Fibroblast of peridontal ligament (primary cell): ENCODE data around the gene PRR29.
"Not testable (repeated sequence)": the region's sequence is repeated elsewhere in the genome, so short reads cannot be mapped to it uniquely, and the experiment has no call there.

ENCODE experiments used
- DNase-seq: peaks from one replicate; pipeline ENCODE4 v3.0.0-alpha.2; 2010; ENCODE audit errors: extremely low read depth

The PRR29 gene

DNA sequence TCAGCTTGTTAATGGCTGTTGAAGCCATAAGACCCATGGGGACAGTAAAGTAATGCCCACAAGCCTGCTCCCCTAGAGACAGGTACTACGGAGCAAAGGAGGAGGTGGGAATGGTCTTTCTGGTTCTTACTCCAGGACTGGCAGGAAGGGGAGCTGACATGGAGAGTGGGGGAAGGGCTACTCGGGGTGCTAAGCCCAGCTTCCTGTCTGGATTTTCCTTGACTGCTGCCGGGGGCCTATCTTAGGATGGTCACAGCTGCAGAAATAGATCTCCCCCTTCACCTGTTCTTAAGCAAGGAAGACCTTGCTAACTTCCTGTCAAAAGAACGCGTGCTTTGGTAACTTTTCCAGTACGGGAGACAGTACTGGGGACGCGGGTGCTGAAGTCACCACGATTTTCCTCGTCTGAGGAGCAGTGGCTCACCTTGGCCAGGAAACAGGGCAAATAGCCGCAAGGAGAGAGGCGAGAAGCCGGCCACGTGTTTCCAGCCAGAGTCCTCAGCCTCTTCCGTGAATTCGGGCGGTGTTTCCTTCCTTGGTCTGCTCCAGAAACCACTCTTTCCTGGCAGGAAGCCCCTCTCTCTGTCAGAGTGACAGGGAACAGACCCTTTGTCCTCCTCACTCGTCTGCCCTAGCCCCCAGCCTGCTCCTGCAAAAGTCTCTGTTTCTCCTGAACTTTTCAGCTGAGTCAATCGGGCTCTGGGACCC is 656 bp upstream of the PRR29 start:
- DNase-seq = no peak

DNA sequence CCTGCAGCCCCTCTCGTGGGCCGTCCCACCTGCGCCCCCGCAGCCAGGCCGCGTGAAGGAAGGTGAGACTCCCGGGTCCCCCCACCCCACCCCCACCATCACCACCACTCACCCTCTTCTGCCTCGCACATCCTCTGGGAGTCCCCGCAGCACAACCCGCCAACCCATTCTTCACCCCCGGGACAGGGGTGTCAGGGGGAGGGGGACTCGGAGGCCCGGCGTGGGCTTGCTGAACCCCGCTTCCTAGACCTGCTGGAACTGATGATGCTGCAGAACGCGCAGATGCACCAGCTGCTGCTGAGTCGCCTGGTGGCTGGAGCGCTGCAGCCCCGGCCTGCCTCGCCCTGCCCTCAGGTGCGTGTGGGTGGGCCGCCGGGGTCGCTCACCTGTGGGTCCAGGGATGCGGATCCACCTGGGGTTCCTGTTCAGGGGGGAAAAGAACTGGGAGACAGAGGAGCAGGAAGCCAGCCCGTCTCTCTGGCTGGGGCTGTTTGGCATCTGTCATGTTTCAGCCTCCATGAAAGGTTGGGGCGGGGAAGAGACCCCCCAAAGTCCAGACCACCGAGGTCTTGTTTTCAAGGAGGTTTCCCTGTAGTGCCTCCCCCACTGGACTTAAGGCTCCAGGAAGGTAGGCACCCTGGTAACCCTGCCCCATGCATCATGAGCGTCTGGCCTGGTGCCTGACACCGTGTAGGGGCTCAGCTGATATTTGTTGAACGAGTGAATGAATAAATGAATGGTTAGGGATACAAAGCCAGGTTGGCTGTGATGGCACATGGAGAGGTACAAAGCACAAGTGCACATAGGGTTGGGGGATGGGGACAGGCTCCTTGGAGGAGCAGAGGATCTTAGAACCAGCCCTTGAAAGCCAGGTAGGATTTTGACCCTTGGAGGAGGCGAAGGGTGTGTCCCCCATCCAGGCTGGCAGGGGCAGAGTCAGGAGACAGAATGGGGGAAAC is 849 bp downstream of the PRR29 start:
- DNase-seq = no peak

DNA sequence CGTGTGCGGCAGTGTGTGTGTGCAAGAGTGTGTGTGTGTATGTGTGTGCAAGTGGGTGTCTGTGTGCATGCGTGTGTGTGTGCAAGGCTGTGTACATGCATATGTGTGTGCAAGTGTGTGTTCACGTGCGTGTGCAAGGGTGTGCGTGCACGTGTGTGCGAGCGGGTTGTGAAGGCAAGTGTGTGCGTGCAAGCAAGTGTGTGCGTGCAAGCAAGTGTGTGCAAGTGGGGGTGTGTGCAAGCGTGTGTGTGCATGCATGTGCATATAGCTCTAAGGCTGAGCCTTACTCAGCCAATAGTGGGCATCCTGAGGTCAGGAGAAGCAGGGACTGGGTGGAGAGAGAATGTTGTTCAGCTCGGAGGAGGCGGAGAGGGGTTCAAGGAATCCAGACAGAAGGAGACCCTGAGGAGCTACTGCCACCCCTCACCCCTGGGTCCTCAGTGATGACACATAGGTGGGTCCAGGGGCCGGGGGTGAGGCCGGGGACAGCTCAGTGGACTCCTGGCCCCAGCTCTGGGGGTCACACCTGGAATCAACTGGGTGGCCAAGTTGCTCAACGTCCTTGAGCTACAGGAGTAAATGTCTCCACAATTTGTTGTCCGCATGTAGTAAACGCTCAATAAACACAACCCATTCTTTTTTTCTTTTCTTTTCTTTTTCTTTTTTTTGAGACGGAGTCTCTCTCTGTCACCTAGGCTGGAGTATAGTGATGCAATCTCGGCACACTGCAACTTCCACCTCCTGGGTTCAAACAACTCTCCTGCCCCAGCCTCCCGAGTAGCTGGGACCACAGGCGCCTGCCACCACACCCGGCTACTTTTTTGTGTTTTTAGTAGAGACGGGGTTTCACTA is 1.8 kb downstream of the PRR29 start:
- no peak for DNase-seq

DNA sequence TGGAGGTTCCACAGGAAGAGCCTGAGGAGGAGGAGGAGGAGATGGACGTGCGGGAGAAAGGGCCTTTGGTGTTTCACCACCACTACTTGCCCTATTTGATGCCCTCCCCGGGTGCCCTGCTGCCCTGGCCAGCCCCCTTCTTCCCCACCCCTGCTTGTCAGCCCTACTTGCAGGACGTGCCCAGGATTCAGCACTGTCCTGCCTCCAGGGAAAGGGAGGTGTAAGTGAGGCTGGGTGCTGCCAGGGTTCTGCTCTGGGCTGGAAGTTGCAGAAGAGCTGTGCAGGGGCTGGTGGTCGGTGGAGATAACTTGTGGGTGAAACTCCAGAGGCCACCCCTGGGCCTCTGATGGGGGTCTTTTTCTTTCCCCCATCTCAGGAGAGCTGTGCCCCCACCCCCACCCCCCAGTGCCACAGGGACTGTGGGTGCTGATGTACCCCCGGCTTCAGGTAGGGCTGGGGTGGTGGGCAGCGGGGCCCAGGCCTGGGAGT is 3.0 kb downstream of the PRR29 start:
- no peak for DNase-seq

DNA sequence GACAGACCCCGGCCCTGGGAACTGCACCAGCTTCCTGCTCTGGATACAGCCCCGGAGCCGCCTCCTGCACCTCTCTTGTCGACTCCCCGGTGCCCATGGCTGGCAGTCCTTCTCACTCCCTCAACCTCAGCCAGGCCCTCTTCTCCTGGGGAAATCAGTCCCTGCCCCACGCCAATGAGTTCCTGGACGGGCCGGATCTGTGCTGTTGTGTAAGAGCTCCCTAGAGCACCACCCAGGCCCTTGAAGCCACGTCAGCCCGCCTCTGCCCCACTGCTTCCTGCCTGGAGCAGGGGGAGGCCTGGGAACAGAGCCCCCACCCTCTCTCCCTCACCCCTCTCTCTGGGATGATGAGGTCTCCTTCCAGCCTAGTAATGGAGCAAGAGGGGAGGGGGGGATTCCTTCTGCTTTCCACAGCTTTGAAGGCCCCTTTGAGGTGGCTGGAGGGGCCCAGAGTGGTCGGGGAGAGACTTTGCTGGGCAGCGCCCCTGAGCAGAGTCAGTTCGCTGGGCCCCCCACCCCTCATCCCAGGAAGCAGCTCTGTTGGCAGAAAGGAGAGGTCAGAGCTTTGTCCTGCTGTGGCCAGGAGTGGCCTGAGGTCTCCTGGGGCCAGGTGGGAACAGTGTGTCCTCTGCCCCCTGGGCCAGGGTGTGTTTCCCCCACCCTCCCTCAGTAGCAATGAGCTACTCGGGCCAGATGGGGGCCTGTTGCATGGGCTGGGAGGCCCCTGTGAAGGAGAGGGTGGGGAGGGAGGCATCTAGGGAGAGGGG is 3.8 kb downstream of the PRR29 start:
- no peak for DNase-seq

DNA sequence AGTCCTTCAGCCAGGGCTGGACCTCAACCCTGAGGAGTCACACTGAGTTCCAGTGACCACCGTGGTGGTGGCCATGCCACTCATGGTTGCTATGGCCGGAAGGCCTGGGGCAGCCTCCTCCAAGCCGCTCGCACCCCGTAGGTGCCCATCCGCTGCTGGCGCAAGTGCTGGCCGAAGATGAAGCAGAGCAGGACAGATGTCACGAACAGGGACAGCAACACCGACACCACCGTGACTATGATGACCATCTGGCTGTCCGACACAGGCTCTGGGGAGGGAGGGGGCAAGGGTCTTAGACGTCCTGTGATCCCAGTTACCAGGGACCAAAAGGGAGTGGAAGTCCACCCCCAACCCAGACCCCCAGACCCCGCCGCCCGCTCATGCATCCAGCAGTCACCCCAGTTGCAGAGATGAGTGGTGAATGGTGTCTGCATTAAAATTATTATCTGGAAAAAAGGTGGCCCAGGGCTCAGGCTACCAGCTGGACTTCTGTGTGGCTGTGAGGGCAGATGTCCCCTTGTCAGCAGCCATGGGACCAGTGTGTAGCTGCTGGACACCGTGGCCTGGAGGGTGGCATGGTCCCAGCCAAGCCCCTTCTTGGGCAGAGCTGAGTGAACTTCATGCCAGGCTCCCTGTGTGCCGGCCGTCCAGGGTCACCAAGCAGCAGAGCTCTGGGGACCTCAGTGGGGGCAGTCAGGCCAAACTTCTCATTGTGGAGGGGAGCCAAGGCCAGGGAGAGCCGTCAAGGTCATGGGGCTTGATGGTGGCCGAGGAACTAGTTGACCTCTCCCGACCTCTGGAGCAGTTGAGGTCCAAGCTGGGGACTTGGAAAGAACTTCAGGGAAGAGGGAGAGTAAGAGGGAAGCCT is 4.7 kb downstream of the PRR29 start:
- no peak for DNase-seq

DNA sequence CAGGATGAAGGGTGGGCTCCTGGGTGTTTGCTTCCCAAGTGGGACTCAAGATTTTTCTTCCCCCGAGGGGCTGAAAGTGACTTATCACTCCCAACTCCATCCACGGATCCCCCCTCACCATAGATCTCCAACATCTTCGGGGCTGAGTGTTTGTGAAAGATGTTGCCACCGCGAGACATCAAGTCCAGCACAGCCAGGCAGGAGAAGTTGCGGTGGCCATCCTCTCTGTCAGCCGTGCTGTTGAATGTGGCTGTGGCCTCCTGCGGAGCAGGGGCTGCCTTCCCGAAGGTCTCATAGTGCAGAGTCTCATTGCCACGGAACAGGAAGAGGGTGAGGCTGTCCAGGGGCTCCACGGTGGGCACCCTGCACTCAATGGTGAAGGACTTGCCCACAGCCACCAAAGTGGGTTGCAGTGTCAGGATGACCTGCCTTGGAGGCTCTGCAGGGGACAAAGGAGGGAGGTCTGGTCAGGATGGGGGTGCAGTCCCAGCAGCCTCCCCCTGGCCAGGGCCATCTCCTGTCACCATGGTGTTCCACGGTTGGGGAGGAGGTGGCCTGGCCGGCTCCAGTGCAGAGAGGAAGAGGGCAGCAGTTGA is 5.5 kb downstream of the PRR29 start:
- no peak for DNase-seq

DNA sequence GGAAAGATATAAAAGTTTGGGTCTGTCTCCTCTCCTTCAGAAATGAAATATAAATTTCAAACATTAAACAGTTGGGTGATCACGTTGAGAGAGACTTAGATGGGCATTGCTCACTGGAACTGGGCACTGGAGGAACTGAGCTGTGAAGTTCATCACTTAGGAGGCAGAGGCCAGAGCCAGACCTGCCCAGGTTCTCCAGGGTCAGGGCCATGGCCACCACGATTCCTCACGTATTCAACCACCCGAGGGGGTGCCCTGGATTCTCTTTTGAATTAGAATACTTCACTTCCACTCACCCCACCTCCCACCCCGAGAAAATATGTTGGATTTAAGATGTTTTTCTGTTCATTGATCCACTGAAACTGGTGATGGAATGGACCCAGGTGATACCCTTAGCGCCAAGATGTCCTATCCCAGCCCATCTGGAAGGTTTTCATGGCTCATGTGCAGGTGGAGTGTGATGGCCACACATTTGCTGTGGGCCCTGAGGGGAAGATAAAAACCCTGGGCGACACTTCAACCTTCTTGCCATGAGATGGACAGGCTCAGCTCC is 6.1 kb downstream of the PRR29 start:
- no peak for DNase-seq

DNA sequence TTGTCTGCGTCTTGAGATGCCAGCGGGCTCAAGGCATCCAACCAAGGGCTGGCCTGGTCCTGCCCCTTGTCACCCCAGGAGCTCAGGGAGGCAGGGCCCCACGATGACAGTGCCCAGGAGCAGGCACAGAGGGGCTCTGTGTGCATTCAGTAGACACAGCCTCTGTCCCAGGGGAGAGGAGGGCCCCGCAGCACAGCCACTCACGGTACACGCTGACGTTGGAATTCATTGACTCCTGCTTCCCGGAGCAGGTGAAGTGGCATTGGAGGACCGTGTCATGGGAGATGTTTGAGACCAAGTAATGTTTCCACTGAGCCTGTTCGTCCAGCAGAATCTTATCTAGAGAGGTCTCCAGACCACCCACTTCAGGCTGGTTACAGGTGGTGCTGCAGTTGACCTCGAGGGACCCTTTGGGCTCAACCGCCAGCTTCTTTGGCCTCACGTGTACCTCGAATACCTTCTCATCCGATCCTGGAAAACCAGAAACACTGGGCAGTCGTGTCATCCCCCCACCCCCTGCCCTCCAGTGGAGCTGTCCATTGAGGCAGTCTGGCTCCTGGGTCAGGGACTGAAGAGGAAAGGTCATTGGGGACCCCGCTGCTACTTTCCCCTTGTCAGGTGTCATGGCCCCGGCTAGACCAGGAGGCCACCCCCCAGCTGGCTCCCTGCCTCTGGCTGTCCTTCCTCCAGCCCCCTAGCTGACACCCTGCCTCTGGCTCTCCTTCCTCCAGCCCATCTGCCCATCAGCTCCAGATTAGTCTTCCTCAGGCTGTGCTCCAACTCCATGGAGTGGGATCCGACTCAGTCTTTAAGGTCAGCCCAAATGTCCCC is 7.0 kb downstream of the PRR29 start:
- no peak for DNase-seq

DNA sequence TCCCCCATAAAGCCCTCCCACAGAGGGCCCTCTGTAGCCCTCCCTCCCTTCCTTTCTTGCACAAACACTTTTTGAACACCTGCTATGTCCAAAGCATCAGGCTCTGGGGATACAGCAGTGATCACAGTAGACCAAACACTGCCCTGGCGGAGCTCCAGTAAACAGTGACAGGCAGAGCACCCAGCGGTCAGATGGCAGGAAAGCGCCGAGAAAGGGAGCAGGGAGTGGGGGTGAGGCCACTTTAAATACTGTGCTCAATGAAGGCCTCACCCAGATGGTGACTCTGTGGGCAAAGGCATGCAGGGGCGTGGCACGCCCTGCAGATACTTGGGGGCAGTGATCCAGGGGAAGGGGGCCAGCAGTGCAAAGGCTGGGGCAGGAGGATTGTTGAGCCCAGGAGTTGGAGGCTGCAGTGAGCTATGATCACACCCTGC is 7.6 kb downstream of the PRR29 start:
- no peak for DNase-seq

DNA sequence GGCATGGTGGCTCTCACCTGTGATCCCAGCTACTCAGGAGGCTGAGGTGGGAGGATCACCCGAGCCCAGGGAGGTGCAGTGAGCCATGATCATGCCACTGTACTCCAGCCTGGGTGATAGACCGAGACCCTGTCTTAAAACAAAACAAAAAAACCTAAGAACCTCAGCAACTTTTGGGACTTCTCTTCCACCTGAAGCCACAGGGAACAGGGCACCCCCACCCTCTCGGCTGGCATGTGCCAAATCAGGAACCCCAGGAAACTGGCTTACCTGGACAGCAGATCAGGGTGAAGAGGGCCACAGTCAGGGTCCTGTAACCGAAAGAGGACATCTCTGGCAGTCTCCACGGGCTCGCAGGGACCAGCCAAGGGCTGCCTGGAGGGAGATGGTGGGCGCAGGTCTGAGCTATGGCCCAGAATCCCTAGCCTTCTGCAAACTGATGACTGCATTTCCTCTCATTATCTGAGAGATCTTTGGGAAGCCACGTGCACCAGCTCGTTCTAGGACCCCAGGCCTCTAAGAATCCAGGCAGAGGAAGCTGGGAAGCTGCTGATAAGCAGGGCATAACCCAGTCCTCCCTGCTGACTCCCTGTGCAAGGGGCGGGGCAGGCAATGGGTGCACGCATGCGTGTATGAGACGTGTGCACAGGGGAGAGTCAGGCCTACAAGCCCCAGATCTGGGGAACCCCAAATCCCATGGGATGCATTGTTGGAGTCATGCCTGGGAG is 8.4 kb downstream of the PRR29 start:
- DNase-seq = peak; percentile 25

DNA sequence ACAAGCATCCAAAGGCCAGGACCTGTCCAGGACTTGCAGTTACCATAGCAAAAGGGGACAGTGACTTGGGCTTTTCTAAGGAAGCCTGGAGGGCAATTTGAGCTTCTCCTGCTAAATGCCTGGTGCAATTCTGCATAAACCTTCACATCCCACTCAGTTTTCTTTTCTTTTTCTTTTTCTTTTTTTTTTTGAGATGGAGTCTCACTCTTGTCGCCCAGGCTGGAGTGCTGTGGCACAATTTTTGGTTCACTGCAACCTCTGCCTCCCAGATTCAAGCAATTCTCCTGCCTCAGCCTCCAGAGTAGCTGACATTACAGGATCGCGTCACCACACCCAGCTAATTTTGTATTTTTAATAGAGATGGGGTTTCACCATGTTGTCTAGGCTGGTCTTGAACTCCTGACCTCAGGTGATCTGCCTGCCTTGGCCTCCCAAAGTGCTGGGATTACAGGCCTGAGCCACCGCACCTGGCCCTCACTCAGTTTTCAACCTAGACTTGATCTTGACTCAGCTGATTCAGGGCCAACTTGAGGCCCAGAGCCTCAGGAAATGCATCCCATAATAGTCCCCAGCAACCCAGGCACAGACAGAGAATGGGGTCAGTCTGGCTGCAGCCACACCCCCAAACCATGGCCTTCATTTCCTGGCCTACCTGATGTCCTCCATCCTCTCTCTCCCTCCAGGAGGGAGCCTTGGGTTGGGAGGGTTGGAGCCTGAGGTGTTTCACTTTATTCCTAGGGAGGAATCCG is 9.1 kb downstream of the PRR29 start:
- DNase-seq = not testable (repeated sequence)

DNA sequence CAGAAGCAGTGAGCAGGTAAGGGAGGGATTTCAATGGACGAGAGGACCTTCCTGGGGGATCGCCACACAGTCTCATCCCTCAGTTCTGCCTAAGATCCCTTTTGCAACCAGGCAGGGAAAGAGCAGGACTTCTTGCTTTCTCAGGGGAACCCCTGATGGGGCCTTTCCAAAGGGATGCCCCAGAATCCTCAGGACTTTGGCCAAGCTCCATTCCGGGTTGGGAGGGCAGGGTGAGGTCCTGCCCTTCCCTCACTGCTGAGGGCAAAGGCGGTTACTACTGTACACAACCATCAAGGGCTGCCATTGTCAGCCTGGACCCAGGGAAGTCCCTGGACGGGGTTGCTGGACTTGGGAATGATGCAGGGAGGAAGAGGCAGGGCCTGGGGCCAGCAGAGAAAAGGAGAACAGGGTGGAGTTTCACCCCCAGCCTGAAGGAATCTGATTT is 9.7 kb downstream of the PRR29 start:
- no peak for DNase-seq

DNA sequence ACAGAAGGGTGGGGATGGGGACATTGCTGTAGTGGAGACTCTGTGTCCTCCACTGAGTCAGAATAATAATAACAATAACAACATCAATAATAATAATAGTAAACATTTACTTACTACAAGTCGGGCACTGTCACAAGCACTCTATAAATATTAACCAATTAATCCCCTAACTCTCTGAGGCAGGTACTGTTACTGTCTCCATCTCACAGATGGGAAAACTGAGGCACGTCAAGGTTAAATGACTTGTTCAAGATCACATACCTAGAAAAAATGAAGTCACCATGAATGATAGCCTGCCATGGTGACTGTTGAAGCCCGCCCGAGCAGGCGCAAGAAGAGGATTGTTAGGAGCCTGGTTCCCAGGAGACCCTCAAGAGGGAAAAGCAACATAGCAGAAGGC is 10.2 kb downstream of the PRR29 start:
- no peak for DNase-seq

DNA sequence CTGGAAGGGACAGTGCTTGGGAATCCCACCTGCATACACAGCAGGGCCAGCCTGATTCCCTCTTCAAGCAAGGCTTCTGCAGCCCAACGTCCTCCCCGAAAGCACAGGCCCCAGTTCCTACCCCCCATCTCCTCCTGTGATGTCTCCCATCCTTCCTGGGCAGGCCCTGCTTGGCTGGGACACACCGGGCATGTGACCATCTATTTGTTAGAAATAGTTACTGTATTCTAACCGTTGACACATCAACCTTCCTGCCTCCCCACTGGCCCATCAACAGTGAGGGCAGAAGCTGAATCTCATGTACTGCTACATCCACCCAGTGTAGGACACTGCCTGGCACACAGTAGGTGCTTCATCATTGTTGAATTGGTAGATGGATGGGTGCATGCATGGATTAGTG is 10.7 kb downstream of the PRR29 start:
- DNase-seq = no peak

DNA sequence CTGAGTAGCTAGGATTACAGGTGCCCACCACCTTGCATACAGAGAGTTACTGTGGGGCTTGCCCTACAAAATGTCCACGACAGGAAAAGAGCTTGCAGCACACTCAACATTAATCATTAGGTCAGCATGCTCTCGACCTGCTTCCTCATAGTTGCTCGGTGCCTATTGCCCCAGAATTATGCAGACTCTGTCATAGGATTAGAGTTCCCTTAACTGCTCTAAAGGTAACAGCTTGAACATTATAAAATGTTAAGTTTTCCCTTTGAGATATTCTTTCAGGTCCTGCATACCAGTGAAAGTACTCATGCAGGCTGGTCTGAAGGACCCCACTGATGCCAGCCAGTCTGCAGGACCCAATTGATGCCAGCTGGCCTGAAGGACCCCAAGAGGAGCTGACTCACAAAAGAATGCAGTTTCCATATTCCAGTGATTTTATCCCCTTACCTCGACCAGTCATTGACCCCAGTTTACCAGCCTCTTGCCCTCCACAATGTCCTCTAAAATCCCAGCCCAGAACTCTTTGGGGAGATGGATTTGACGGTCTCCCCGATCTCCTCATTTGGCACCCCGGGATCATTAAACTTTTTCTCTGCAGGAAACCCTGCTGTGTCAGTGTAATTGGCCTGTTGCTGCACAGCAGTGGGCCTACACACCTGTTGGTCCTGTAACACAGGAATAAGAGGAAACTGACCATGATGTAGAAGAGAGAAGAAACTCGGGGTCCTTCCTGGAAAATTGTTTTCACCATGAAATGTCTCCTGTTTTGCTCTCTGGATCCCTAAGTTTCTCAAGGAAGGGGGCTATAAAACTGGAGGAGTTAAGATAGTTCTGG is 11.6 kb downstream of the PRR29 start:
- no peak for DNase-seq
